Cardiac ventricle fibroblast (primary cell): ENCODE measurements around the gene FAIM. TPM values are rescaled to one million over a fixed set of nuclear protein-coding genes. Genes with fewer than 3 reads are reported as not detected.

Source experiments
- total RNA-seq: library from RNA; depleted of rRNA; stranded (reverse); fragments of >200 nt; gene quantifications from 2 replicates; pipeline ENCODE4 v1.2.3, GENCODE V29; 2015

Gene FAIM
- total RNA-seq, result 4.6 and 9.8 TPM in 2 replicates

GRCh38 chr3:138608322-138609135 lies at the start of gene FAIM:
Gene FAIM, plus strand, starts transcription at chr3:138608771. Its CDS starts 10,956 bp downstream, at chr3:138619727.

GRCh38 chr3:138594150-138594934 lies 14.2 kb upstream of the FAIM start, which contains the start of gene CEP70:
Gene CEP70, minus strand, starts transcription at chr3:138594260. Its CDS starts 21,333 bp downstream, at chr3:138572927.

Other genes with a start within 250 kb of the FAIM start
- gene ESYT3, start 174.2 kb upstream of the FAIM start, total RNA-seq, result 0.44 TPM in 1 of 2 replicates, not detected in the other
- 8.9 and 9.0 TPM in 2 replicates for gene CEP70, start 14.5 kb upstream of the FAIM start, total RNA-seq
- gene PIK3CB, start 226.2 kb downstream of the FAIM start, total RNA-seq, result 6.7 and 6.8 TPM in 2 replicates